GM21825 (cell line): ENCODE data around the gene MKNK2.

Source experiments
- ATAC-seq: cut with Tn5 transposase; IDR thresholded peaks from one replicate; pipeline ENCODE4 v1.9.1; 2021; ENCODE audit warnings: mild to moderate bottlenecking, moderate library complexity; ENCODE audit not compliant: unreplicated experiment

The MKNK2 gene

GRCh38 chr19:2058570-2059421, 7.8 kb upstream of the MKNK2 start:
- no peak for ATAC-seq

DNA sequence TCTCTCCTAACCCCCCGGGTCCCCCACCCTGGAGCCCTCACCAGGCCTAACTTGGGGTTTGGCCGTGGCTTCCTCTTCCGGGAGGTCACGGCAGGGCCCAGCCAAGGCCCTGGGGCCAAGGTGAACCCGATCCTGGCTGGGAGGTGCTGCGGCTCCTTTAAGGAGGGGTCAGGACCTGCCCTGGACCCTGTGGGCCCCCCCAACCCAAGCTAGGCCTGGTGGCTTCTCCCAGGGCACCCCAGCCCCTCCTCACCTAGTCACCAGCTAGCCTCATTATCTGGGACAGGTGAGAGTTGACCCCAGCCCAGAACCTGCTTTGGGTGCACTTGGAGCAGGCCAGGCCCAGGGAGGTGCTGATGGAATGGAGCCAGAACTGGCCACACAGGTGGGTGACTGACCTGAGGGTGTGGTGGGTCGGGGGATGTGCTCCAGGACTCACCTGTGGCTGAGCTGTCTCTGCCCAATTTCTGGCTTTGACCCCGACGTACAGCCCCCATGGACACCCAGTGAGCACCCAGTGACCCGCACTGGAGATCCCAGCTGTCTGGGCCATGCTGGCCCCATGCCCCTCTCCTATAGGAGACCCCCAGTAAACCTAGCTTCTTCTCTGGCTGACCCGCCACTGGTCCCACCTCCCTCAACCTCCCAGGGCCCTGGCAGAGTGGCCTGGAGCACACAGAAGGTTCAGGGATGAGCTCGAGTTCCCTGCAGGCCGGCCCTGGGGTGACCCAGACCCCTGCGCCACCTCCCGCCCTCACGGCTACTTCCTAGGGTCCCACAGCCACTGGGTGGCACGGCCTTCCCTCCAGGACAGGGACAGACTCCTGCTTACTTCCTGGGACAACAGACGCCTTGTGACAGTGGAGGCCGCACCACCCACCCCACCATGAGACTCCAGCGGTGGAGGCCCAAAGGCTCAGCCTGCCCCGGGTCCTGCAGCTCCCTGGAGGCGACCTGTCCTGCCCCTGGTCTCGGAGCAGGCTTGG, 6.7 kb upstream of the MKNK2 start:
- no peak for ATAC-seq

- ATAC-seq, result no peak
Observed at GRCh38 chr19:2056837-2057192, 5.8 kb upstream of the MKNK2 start.

DNA sequence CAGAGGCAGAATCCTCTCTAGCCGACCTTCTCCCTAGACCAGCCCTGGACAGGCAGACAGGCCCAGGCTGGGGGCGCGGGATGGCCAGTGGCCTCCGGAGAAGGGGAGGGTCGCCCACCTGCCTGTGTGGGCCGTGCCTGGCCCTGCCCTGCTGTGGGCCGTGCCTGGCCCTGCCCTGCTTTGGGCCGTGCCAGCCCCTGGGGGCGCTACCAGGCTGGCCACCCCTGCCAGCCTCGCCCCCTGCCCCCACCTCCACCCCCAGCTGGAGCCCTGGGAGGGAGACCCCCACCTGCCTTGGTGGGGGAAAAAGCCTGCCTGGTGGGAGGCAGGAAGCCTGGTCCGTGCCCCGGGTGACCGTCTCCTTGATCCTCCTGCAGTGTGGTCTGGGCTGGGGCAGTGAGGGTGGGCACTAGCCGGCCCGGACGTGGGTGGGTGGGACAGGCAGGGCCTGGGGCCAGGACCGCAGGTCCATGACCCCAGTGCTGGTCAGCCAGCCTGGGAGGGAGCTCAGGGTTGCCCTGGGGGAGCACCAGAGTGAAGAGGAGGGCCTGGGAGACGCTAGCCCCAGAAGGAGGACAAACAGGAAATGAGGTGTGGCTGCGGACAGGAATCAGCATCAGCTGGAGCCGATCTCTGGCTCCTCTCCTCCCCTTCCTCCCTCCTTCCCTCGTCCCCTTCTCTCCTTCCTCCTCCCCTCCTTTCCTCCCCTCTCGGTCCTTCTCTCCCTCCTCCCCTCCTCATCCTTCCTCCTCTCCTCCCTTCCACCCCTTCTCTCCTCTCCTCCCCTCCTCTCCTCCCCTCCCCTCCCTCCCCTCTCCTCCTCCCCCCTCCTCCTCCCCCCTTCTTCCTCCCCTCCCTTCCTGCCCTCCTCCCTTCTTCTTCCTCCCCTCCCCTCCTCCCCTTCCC, 5.1 kb upstream of the MKNK2 start:
- no peak for ATAC-seq

GRCh38 chr19:2054763-2055162, 3.7 kb upstream of the MKNK2 start:
- ATAC-seq, result no peak

DNA sequence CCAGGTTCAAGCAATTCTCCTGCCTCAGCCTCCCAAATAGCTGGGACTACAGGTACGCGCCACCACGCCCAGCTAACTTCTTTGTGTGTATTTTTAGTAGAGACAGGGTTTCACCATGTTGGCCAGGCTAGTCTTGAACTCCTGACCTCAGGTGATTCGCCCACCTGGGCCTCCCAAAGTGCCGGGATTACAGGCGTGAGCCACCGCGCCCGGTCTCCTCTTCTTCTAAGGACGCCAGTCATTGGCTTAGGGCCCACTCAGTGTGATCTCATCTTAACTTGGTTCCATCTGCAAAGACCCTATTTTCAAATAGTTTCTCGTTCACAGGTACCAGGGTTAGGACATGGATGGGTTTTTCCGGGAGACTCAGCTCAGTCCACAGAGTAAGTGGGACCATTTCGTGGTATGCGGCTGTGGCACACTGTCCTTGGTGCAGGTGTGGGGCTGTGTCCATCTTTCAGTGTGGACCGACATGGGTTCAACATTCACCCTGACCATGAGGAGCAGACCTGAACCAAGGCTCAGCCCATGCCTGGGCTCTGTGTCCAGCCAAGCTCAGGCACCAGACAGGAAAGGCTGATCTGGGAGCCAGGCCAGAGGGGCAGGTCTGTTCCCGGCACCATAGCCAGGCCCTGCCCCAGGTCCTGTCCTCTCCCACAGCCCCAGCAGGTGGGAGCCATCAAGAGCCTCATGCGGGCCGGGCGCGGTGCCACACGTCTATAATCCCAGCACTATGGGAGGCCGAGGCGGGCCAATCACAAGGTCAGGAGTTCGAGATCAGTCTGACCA, 2.8 kb upstream of the MKNK2 start:
- ATAC-seq, result no peak

- no peak for ATAC-seq
Observed at GRCh38 chr19:2051773-2052704, 995 bp upstream of the MKNK2 start.

DNA sequence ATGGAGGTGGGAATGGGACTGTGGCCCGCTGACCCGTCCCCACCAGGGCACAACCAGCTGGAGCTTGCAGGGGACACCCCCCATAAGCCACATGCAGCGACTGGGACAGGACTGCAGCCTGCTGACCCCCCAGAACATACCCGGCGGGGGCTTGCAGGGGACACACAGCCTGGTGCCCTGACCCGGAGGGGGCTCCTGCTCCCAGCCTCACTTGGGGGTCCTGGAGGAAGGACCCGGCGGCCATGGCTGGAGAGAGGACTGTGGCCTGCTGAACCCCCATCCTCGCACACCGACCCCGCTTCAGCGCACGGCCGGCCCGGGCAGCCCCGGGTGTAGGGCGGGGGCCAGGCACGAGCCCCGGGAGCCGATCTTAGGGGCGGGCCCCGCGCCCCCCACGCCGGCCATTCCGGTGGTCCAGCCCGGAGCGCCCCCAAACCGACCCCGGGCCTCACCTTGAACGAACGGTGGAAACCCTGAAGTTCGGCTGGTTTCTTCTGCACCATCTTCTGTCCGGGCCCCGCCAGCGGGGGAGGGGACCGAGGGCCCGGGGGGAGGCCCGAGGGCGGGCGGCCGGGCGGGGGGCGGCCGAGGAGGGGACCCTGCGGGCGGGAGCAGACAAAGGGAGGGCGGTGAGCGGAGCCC, 574 bp downstream of the MKNK2 start:
- peak; percentile 1 for ATAC-seq

- peak; percentile 2 for ATAC-seq
Observed at GRCh38 chr19:2049741-2050348, 1.2 kb downstream of the MKNK2 start.

GRCh38 chr19:2048959-2049740, 1.9 kb downstream of the MKNK2 start:
- ATAC-seq, result no peak

DNA sequence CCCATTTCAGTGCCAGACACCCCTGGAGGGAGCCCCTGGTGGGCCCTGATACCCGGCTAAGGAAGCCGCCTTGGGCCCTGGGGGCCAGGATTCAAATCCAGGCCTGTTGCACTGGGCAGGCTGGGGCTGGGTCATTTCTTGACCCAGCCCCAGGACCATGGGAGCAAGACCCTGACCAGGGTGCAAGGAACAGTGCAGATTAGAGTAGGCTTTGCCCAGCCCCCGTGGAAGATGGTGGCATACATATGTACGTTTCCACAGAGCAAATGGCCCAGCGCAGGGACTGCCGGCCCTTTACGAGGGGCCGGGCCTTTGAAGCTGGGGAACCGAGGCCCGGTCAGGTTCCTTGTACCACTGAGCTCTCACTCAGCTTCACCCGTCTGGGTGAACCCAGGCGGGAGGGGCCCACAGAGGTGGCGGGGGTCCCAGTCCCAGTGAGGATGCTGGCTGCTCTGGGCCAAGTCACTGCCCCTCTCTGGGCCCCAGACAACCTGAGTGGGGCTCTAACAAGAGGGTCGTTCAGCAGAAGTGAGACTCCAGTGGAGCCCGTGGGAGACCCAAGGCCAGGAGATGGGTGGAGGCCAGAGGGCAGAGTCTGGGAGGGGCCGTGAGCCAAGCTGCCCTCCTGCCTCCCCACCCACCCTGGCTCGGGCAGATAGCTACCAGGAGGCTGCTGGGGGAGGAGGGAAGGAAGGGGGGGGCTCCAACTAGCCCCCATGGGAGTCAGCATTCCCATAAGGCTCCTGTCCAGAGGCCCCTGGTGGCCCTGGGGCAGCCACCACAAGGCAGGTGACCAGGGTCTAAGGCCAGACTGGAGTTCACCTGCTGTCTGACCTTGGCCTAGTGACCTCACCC, 2.7 kb downstream of the MKNK2 start:
- no peak for ATAC-seq

DNA sequence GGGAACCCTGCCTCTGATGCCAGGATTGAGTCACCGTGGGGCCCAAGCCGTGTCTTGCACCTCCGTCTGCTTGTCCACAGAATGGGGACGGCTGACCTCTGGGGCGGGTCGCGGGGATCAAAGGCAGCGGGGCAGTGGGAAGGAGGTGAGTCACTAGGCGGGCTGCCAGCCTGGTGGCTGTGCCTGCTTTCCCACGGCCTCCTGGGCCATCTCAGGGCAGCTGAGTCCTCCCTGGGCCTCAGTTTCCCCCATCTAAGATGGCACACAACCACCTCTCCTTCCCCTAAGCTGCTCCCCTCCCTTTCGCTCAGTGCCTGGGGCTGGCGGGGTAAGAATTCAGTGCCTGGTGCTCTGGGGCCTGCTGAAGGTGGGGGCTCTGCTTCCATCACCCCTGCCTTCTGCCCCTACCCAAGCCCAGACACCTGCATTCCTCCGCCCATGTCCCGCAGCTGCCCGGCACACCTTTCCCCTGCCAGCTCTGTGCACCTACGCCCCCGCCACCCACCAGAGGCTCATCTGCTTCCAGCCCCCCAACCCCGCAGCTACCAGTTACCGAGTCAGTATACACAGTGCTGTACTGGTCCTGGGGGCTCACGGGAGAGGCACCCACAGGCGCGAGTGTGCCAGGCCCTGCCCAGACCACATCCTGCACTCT, 3.5 kb downstream of the MKNK2 start:
- no peak for ATAC-seq

DNA sequence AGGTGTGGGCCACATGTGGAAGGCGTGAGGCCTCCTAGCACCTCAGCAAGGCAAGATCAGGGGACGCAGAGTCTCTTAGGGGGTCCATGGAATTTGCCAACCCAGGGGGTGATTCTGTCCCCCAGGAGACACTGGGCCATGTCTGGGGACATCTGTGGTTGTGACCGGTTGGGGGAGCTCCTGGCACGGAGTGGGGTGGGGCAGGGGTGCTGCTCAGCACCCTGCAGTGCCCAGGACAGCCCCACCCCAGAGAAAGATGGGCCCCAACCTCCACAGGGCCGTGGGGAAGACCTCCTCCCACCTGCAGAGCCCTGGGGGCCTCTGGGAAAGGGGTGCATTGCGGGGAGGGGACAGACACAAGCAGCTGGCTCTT, 4.0 kb downstream of the MKNK2 start:
- no peak for ATAC-seq

DNA sequence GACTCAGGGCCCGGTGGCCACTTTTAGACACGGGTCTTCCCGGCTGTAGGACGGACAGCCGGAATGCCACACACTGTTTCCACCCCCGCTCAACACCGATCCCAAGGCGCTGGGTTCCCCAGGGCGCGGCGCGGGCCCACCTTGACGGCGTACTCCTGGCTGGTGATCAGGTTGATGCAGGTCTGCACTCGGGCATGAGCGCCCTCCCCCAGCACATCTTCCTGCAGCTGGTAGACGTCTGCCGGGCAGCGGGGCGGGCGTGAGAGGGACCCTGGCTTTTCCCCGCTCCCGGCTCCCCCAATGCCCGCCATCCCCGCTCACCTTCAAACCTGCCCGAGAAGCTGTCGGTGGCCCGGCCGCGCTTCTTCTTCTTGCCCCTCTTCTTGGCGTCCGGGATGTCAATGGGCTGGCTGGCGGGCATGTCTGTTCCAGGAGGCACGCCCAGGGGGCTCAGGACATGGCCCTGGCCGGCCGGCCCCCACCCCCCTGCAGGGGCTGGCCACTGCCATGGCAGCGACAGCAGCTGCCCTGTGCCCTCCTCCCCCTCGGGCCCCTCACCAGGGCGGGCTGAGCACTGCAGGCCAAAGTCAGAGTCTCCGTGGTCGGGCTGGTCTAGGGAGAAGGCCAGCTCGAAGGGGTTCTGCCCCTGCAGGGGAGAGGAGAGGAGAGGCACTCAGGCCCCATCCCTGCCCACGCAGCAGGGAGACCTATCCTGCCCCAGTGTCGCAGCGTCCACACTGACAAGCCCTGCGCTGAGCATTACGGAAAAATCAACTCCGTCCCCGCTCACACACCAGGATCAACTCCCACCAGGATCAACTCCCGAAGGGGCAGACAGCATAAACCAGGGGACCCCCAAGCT, 4.8 kb downstream of the MKNK2 start:
- ATAC-seq, result no peak

- ATAC-seq, result no peak
Observed at GRCh38 chr19:2045501-2046045, 5.5 kb downstream of the MKNK2 start.
